ENCODE results near the gene PAQR8.

Gene PAQR8

GRCh38 chr6:52368002-52368401 is 6.1 kb downstream of the PAQR8 start:
- no peak overlapping the region for H3K27ac ChIP-seq
- TF ChIP-seq ZFX (IDR thresholded peaks at IDR 0.05) (no peak), CTCF (conservative IDR thresholded peaks at IDR 0.05) (no peak)

GRCh38 chr6:52369234-52369633 is 7.3 kb downstream of the PAQR8 start:
- TF ChIP-seq ZFX (IDR thresholded peaks at IDR 0.05) (no peak), CTCF (conservative IDR thresholded peaks at IDR 0.05) (no peak)
- H3K27ac ChIP-seq = no peak overlapping the region

GRCh38 chr6:52371656-52372191 is 9.8 kb downstream of the PAQR8 start:
- no peak overlapping the region for H3K27ac ChIP-seq
- no peak for TF ChIP-seq CTCF (conservative IDR thresholded peaks at IDR 0.05)
- TF ChIP-seq ZFX (IDR thresholded peaks at IDR 0.05) = no peak

GRCh38 chr6:52373151-52373690 is 11.3 kb downstream of the PAQR8 start:
- H3K27ac ChIP-seq = no peak overlapping the region
- TF ChIP-seq CTCF (conservative IDR thresholded peaks at IDR 0.05) (no peak), ZFX (IDR thresholded peaks at IDR 0.05) (no peak)

- no peak for TF ChIP-seq CTCF (conservative IDR thresholded peaks at IDR 0.05)
- no peak for TF ChIP-seq ZFX (IDR thresholded peaks at IDR 0.05)
- H3K27ac ChIP-seq = no peak overlapping the region
Observed at GRCh38 chr6:52374247-52374646, 12.3 kb downstream of the PAQR8 start.

- H3K27ac ChIP-seq = no peak overlapping the region
- TF ChIP-seq ZFX (IDR thresholded peaks at IDR 0.05) (no peak), CTCF (conservative IDR thresholded peaks at IDR 0.05) (no peak)
Observed at GRCh38 chr6:52375780-52376556, 14.0 kb downstream of the PAQR8 start.

- no peak overlapping the region for H3K27ac ChIP-seq
- TF ChIP-seq ZFX (IDR thresholded peaks at IDR 0.05) (no peak), CTCF (conservative IDR thresholded peaks at IDR 0.05) (no peak)
Observed at GRCh38 chr6:52376763-52377162, 14.8 kb downstream of the PAQR8 start.

Measured in C4-2B (cell line).